Fibroblast of skin of back (primary cell): Measurements from ENCODE around the gene IL36G.
A peak's percentile ranks its signal among the peaks of the same experiment; 100 is the strongest.

Experiments
- DNase-seq: peaks from one replicate; pipeline ENCODE4 v3.0.0-alpha.2; 2013

Gene IL36G

GRCh38 chr2:112972423-112973086 lies 5.3 kb upstream of the IL36G start:
- DNase-seq, result no peak

DNA sequence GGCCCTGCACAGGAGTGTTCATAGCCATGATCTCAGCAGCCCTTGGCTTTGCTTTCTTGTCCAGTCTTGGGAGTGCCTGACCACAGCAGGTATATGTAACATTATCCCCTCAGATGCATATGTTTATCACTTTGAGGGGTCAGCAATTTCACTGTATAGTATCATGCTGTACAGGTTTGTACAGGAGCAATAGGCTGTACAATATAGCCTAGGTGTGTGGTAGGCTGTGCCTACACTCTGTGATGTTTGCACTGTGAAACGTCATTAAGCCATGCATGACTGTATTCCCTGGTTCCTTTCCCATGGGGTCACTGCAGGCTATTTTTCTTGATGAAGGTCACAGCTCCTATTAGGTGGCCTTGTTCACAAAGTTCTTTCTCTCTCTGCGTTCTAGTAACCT lies 4.7 kb upstream of the IL36G start:
- no peak for DNase-seq

GRCh38 chr2:112979731-112980130 lies 1.9 kb downstream of the IL36G start:
- DNase-seq, result no peak

- no peak for DNase-seq
Observed at GRCh38 chr2:112980537-112980936, 2.7 kb downstream of the IL36G start.

- DNase-seq, result no peak
Observed at GRCh38 chr2:112985090-112985489, 7.3 kb downstream of the IL36G start.

GRCh38 chr2:112989611-112990010 lies 11.8 kb downstream of the IL36G start:
- DNase-seq, result no peak

GRCh38 chr2:112993831-112994230 lies 16.0 kb downstream of the IL36G start:
- no peak for DNase-seq

DNA sequence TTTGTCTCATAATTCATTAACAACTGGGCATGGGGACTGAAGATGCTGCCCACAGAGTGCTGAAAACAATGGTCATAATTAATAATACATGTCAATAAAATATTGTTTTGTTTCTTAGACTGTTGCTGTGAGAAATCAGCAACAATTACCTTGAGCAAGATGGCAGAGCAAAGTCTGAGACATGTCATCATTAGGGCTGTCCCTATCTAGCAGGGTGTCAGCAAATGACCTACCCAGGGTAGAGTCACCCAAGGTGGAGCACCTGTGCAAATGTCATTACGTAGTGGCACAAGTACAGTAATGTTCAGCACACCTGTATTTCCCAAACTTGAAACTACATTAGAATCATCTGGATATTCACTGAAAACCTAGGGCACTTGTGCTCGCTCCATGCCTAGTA lies 16.8 kb downstream of the IL36G start:
- no peak for DNase-seq

- no peak for DNase-seq
Observed at GRCh38 chr2:112995346-112995920, 17.6 kb downstream of the IL36G start.

- DNase-seq, result no peak
Observed at GRCh38 chr2:112996635-112997034, 18.8 kb downstream of the IL36G start.

DNA sequence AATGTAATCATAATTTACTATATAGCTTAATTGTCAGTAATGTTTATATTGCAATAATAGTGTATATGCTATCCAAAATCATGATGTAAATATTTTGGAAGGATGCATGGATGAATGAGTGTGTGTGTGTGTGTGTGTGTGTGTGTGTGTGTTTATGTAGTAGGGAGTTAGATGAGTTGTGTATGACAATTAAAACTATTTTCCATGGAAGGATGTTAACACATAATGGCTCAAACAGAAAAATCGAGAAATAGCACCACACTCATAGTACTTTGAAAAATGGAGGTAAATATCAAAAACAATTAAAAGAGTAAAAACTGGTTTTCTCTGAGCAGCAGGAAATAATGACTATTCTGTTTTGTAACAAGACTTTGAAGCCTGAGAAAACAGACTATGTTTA lies 19.3 kb downstream of the IL36G start:
- DNase-seq, result no peak

GRCh38 chr2:113000436-113000835 lies 22.6 kb downstream of the IL36G start:
- DNase-seq, result no peak

GRCh38 chr2:113002677-113003076 lies 24.9 kb downstream of the IL36G start:
- no peak for DNase-seq

DNA sequence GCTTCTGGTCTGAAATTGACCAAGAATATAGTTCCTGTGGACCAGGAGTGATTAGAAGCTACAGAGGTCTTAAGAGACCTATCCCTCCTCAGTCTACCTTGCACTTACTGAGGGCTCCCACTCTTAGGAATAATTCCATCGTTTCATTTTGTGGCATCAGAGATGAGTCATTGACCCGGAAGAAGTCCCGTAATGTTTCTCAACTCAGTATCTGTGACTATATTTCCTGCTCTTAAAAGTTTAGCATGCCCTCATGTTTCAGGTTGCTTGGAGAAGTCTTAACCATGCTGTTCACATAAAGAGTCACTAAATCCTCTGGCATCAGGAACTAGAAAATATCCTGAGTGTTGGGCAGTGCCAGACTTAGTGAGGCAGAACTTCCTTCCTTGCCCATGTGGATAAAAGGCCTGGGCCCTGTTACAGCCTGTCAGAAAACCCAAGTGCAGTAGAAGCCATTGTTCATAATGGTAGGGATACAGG lies 27.3 kb downstream of the IL36G start, which contains the start of gene IL36A:
TSS of gene IL36A (plus strand) at position 430 of the 480 bp plus-strand sequence. CDS start 413 bp downstream, outside the sequence.
- no peak for DNase-seq

GRCh38 chr2:113007250-113007649 lies 29.4 kb downstream of the IL36G start:
- DNase-seq, result no peak

DNA sequence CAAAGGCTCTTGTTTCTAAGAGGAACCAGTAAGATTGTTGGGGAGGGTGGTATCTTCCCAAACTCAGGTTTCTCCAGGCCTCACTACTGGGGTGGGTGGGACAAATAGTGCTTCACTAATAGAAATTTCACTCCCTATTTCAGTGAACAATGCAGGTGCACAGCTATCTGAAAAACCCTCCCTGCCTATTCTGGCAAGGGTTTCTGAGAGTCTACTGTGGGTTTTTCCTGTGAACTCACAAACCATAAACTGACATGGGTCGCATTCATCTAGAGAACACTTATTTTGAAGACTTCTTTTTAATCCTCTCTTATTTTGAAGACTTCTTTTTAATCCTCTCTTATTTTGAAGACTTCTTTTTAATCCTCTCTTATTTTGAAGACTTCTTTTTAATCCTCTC lies 31.8 kb downstream of the IL36G start:
- no peak for DNase-seq

DNA sequence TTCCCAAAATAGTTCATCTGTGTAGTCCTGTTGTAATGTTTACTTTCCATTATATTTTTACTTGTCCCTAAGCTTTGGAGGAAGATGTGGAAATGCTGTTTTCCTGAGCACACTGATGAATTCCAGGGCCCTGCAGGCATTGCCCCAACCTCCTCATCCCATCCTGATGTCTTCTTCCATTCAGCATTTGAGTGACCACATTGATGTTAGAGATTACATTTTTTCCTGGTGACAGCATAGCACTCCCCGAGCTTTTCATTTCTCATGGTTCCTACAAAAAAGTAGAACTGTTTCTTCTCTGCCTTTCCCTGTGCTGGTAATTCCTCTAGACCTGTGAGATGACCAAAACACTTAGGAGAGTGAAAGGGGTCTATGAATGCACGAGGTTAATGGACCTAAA lies 32.3 kb downstream of the IL36G start:
- peak; percentile 30 for DNase-seq

- DNase-seq, result no peak
Observed at GRCh38 chr2:113011108-113011507, 33.3 kb downstream of the IL36G start.

DNA sequence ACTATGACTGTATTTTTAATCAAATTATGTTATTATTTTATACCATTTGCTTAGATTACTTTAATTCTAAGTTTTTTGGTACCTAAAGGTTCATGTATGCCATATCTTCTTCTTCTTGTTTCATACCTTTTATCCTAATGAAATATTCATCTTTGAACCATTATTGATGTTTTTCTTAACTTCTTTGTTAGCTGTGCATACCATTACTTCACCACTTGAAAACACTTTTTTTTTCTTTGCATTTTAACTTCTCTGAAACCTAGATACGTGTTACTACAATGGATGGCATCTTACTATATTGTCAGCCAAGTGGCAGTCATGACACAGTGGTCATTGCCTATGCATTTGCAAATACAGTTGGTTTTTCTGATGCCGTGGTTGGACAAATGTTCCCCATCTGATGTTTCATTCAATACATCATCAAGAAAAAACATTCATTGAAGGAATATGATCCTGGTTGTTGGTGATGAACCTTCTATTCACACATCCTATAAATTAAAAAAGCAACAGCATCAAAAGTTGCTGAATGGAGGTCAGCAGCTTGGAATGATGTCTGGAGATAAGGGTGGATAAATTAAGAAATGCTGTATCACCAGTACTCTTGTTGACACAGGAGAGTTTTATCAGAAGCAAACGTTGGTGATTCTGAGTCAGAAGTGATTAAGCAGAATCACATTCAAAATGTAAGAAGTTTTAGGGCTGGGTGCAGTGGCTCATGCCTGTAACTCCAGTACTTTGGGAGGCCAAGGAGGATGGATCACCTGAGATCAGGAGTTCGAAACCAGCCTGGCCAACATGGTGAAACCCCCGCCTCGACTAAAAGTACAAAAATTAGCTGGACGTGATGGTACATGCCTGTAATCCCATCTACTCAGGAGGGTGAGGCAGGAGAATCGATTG lies 34.9 kb downstream of the IL36G start:
- peak; percentile 60 for DNase-seq

- no peak for DNase-seq
Observed at GRCh38 chr2:113013336-113013661, 35.5 kb downstream of the IL36G start.

DNA sequence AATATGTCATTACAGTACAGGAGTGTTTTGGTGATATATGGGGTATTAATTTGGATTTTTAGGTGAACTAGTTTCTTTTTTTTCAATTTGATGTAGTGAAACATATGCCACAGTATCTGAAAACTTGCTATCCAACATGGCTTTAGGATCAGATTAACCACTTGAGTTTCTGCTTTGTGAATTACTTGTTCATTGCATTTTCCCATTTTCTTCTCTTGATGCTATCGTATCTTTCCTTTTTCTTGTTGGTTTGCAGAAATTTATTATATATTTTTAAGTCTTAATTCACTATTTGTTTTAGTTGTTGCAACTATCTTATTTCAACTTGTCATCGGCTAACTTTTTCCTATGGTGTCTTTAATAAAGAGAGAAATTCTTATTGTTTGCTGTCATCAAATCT lies 36.3 kb downstream of the IL36G start:
- DNase-seq, result no peak

GRCh38 chr2:113015042-113015441 lies 37.2 kb downstream of the IL36G start:
- no peak for DNase-seq

DNA sequence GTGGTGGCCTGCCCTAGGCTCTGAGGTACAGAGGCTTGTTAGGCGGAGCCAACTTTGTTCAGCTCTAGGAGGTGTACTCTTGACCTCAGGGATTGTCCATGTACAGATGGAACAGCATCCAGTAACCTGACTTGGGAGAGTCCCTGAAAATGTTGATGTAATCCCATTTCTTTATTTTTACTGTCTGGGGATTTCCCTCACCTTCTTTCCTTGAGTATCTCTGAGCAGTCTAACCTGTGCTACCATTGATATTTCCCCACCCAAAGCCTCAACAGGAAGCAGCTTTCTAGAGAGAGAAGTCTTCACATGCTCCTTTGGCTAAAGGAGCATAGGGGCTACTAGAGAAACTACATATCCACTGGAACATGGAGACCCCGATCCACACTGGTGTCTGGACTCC lies 37.8 kb downstream of the IL36G start:
- DNase-seq, result no peak

- DNase-seq, result no peak
Observed at GRCh38 chr2:113018509-113018908, 40.7 kb downstream of the IL36G start.
